Left renal pelvis (tissue), 4 donors: ENCODE data around the gene CLSTN1. TPM values are rescaled to one million over a fixed set of nuclear protein-coding genes. Genes with fewer than 3 reads are reported as not detected.

Source experiments
- DNase-seq, 4 donors: peaks; one replicate each; pipeline ENCODE4 v3.0.0-alpha.2; 2013; ENCODE audit warnings: low read depth in 4 of 4, low spot score in 3 of 4
- polyA plus RNA-seq, 4 donors: library from polyadenylated mRNA; unstranded; fragments of 120-200 nt; gene quantifications; one replicate each; pipeline ENCODE4 v1.2.1, GENCODE V29; 2013; ENCODE audit not compliant: insufficient read length in 4 of 4

The CLSTN1 gene
- polyA plus RNA-seq, 4 donors: 137 to 159 (median 154) TPM

DNA sequence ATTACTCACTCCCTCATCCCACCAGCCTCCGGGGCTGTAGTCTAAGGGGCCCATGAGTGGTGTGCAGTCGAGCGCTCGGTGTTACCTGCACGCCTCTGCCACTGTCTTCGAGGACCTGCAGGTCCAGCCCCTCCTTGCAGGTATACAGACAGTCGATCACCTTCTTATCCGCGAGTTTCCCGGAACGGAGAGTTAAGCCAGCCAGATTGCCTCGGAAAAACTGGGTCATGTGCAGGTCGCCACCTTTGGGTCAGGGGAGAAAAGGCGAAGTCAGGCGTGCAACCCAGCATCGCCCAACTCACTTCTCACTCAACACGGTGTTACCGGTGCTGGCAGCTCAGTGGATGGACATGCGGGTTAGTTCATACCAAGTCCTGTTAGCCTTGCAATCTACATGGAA, 88.0 kb downstream of the CLSTN1 start:
- no peak for DNase-seq

DNA sequence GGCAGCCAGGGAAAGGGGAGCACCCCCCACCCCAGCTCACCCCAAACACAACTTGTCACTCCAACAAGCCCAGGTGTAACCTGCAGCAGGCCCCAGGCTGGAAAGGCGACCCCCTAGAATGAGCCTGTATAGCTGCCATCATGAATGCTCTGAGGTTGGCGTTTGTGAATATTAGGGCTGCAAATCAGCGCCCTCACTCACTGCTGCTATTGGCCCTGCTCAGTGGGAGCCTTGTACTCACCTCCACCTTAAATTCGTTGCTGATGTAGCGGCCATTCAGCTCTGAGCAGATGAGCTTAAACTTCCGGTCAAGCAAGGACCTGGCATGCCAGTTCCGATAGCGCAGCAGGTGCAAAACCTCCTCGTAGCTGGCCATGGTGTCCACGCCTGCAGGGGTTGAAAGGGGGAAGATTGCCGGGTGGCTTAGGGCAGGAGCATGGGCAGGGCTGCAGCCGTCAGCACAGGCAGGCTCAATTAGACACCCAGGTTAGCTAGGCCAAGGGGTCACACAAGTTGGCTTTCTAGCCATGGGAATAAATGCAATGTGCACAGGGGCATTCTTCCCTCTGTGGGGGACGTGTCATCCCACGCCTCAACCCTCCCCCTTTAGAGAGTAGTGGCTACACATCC, 90.5 kb downstream of the CLSTN1 start:
- DNase-seq: no peak

GRCh38 chr1:9732123-9732971, 91.4 kb downstream of the CLSTN1 start:
- DNase-seq: no peak

- DNase-seq: no peak
Observed at GRCh38 chr1:9731561-9731960, 92.2 kb downstream of the CLSTN1 start.

DNA sequence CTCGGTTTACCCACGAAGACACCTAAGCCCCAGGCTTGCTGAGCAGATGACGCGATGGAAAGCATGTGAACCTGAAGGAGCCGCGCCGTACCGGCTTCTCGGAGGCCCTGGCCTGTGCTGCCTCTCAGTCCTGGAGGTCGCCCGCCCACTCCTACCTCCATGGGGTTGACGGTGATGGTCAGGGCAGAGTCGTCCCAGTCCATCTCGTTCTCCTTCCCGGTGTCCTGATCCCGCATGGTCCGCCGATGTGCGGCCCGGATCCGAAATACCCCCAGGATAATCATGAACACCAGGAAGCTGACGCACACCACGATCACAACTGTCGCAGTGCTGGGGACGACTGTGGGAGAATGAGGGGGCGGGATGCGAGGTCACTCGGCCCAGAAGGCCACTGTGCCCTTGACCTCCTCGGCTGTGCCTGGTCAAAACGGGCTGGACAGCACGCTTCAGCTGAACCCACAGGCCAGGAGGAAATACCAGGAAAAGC, 92.7 kb downstream of the CLSTN1 start:
- DNase-seq: no peak

DNA sequence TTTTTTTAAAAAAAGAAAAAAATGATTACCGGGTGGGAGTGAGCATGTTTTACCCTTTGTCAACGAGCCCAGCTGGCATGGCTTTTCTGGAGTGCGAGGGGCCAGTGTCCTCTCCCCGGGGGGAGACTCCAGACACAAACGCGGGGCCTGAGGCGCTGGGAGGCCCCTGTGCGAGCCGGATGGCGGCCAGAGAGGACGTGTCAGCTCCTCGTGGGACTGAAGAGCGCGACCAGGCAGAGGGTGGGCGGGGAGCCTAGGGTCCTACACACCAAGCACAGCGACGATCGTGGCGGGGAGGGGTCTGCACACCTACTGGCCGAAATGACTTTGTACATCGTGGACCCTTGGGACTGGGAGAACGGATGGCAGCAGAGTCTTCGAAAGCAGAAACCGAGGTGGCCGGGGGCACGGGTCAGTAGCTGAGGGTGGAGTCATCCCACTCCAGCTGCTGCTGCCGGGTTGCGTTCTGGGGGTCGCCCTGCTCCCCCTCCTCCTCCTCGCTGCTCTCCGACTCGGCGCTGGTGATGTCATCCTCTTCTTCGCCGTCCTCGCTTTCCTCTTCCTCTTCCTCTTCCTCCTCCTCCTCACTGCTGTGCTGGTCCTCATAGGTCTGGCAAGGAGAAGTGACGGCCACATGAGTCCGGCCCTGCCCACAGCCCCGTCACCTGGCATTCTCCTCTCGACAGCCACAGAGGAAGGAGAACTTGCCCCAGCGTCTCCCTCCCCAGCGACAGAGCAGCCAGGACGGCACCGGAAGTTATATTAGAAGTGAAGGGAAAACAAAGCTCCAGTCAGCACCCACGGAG, 93.5 kb downstream of the CLSTN1 start:
- no peak for DNase-seq

DNA sequence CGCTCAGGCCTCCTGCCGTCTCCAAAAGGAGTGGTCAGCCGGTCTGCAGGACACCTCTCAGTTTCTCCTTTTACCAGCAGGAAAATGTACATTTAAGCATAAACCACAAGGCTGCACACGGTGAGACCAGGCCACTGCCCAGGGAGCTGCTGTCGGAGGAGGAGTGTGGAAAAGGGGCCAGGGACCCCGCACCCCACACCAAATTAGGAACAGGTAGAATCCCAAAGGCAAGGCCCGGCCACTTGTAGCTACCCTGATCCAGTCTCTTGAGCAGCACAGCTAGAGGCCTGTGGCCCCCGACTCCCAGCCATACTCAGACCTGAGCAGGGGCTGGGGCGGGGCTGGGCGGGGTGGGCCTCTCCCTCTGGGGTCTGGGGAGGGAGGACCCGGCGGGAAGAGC, 94.2 kb downstream of the CLSTN1 start:
- no peak for DNase-seq

- no peak for DNase-seq
Observed at GRCh38 chr1:9728451-9729295, 95.1 kb downstream of the CLSTN1 start.

- no peak for DNase-seq
Observed at GRCh38 chr1:9726905-9727595, 96.7 kb downstream of the CLSTN1 start.

DNA sequence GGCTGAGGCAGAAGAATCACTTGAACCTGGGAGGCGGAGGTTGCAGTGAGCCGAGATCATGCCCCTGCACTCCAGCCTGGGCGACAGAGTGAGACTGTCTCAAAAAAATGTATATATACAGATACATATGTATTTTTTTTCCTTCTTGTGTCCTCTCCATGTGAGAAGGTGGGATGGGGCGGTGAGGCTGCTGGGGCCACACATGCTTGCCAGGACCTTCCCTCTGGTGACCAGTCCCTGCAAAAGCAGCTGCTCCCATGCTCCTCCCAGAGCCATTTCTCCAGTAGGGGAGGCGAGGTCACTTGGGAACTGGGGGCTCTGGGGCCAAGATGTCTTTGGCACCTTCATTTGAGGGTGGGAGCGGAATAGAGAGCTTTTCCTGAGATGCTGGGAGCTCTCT, 97.4 kb downstream of the CLSTN1 start:
- DNase-seq: no peak

DNA sequence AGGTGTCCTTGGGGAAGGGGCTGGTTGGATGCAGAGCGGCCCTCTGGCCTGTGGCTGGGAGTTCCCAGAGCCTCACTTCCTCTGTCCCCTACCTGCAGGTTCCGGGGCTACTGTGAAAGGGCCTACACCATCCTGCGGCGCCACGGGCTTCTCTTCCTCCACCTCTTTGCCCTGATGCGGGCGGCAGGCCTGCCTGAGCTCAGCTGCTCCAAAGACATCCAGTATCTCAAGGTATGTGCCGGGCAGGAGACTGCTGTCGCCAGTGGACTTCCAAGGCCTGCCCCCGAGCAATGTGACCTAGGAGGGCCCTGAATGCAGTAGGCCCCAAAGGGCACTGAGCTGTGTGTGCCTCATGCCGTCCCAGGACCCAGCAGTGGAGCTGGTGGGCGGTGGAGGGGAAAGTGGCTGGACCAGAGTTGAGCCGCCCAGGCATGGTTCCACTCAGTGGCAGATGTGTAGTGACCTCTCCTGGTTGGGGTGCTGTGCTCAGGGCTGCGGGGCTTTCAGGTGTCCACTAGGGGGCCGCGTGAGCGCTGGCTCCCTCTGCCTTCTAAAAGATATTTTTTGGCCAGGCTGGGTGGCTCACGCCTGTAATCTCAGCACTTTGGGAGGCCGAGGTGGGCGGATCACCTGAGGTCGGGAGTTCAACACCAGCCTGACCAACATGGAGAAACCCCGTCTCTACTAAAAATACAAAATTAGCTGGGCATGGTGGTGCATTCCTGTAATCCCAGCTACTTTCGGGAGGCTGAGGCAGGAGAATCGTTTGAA, 98.9 kb downstream of the CLSTN1 start:
- no peak for DNase-seq

GRCh38 chr1:9723926-9724325, 99.8 kb downstream of the CLSTN1 start:
- no peak for DNase-seq

GRCh38 chr1:9723068-9723805, 100.5 kb downstream of the CLSTN1 start:
- DNase-seq: no peak

GRCh38 chr1:9722378-9722749, 101.4 kb downstream of the CLSTN1 start:
- no peak for DNase-seq

GRCh38 chr1:9721606-9722377, 102.0 kb downstream of the CLSTN1 start:
- DNase-seq: no peak

GRCh38 chr1:9720785-9721605, 102.8 kb downstream of the CLSTN1 start:
- DNase-seq: no peak
